HG02885 (cell line): ENCODE results near the gene GRM5.
"Not testable (repeated sequence)": the region's sequence is repeated elsewhere in the genome, so short reads cannot be mapped to it uniquely, and the experiment has no call there.

Experiments used
- ATAC-seq: cut with Tn5 transposase; IDR thresholded peaks from one replicate; pipeline ENCODE4 v1.9.1; 2021; ENCODE audit warnings: mild to moderate bottlenecking; ENCODE audit not compliant: unreplicated experiment, poor library complexity

The GRM5 gene

DNA sequence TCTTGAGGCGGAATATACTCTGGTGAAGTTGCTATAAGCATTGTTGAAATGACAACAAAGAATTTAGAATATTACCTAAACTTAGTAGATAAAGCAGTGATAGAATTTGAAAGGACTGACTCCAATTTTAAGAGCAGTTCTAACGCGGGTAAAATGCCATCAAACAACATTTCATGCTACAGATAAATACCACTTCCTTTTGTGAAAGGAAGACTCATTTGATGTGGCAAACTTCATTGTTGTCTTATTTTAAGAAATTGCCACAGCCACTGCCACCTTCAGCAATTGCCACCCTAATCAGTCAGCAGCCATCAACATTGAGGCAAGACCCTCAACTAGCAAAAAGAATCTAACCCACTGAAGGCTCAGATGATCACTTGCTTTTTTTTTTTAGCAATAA lies 220.8 kb downstream of the GRM5 start:
- not testable (repeated sequence) for ATAC-seq

DNA sequence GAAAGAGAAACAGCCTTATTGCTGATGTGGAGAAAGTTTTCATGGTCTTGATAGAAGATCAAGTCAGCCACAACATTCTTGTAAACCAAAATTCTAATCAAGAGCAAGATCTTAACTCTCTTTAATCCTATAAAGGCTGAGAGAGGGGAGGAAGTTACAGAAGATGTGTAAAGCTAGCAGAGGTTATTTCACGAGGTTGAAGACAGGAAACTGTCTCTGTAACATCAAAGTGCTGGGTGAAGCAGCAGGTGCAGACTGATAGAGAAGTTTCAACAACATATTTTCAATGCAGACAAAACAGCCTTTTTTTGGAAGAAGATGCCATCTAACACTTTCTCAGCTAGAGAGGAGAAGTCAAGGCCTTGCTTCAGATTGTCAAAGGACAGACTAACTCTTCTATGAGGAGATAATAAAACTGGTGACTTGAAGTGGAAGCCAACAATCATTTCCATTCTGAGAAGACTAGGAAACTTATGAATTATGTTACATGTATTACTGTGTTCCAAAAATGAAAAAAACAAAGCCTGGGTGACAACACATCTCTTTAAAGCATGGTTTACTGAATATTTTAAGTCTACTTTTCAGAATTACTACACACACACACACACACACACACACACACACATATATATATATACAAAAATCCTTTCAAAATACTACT lies 221.9 kb downstream of the GRM5 start:
- not testable (repeated sequence) for ATAC-seq

DNA sequence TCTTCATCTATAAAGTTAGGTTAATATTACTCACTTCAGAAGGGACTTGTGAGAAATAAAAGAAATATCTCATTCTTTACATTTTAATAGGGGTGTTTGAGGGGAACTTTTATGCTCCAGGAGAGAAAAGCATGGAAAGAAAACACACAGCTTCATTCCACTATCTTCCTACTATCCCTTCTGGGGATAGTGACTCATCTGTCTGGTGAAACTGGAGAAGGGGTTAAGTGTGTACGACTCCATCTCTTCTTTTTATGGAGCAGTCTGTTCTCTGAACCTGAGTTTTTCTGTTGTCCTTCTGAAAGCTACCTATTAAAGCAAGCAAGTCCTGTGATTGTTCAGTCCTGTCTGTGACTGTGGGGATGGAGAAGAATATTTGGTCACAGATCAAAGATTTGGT lies 227.6 kb downstream of the GRM5 start:
- not testable (repeated sequence) for ATAC-seq

DNA sequence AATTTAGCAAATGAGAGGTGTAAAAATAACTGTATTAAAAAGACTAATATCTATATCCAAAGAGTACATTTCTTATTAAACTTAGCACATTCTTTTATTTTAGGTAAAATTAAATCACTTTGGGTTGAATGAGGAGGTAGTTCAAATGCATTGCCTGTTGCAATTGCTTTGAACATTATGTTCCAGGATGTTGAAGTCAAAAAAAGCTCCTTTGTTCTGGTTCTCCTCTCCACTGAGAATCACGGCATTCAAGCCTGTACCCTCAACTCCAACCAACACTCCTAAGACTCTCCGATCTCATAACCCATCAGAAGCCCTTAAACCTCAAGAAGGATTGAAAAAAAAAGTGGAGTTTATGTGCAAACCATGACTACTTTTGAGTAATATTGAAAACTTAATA lies 230.1 kb downstream of the GRM5 start:
- ATAC-seq: not testable (repeated sequence)

DNA sequence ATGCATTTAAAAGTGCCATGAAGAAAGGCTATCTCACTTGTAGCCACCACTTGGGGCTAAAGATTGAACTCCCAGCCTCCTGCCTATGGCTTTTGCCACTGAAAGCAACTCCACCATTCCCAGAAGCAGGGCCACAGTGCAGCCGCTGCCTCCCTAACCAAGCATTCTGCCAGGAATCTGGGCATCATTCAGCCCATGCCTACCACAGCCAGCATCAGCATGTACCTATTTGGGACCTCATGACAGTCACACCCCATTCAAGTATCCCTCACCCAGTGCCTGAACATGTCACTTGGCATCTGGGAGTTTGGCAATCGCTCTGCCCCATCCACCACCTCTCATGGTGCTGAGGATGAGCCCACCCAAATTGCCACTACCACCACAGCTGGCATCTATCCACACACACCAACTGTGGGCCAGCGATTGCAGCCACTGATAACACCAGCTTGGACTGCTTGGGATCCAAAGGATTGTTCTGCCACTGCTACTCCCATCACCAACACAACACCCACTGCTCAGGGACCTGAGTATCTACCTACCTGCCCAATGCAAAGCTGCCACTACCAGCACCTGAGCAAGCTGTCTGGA lies 234.4 kb downstream of the GRM5 start:
- no peak for ATAC-seq

DNA sequence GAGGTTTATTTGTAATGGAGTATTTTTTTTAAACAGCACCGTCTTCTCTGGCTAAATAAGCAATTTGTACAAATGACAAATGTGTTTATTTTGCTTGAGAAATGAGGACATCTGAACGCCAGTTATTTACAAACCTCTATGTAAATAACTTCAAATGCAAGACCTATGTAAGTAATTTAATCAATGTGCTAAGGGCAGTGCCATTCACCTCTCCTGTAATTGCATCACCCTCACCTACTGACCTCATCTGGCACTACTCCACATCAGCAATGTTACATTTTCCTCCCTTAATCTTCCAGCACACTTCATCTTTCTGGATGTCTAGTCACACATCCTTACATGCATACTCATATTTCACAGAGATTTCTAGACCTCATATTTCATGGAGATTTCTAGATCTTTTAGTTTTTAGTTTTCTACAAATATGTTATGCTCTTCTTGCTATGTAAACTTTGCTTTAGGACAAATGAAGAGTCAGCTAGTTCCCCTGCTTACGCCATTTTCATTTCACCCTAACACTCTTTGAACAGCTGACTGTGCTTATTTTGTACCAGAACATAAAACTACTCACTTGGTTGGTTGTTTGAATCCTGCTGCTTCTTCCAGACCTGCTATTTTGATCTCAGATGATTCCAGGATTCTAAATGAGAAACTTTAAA lies 238.6 kb downstream of the GRM5 start:
- no peak for ATAC-seq

DNA sequence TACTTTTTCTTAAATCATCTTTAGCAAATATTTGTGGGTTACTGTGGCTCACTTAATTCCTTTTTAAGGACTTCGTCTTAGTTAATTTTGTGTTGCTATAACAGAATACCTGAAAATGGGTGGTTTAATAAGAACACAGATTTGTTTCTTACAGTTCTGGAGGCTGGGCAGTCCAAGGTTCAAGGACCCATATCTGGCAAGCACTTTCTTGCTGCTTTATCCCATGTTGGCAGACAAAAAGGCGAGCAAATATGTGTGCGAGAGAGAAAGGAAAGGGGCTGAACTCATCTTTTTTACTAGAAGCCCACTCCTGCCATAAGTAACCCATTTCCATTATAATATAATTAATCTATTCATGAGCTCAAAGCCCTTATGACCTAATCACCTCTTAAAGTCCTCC lies 246.2 kb downstream of the GRM5 start:
- no peak for ATAC-seq

DNA sequence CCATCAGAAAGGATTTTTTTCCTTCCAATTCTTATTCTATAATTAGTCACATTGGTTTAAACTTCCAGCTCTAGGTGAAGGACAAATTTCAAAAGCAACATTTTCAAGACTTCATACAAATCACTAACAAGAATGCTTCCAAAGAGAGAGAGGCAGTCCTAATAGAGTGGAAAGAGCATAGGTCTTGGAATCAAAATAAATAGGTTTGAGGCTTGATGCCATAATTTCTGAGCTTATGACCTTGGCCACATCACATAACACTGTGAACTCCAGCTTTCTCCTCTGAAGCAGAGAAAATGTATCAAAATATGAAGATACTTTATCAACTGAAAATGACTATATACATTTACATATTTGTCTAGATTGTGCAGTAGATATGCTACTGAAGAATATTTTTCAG lies 246.8 kb downstream of the GRM5 start:
- ATAC-seq: no peak

DNA sequence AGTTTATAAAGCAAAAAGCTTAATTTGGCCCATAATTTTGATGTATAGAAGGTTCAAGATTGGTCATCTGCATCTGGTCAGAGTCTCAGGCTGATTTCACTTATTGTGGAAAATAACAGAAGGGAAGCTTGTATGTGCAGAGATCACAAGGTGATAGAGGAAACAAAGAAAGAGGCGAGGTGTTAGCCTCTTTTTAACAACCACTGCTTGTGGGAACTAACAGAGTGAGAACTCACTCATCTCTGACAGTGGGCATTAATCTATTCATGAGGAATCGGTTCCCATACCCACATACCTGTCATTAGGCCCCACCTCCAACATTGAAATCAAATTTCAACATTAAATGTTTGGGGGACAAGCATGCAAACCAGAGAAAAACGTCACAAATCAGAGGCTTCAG lies 250.3 kb downstream of the GRM5 start:
- ATAC-seq: no peak

DNA sequence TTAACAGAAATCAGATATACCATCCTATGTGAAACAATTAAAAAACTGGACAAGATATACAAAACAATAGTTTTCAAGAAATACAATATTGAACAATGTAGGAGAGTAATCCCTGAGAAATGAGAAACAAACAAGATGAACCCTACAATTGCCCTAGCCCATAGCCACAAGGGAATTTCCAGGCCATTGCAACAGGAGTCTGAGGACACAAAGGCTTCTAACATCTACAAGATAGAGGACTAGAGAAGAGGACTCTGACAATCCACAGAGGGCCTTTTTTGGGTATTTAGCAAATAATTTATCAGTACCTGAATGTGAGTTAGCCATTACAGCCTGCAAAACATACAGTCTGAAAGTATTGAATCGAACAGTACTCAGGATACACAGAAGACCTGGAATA lies 251.7 kb downstream of the GRM5 start:
- peak; percentile 32 for ATAC-seq

DNA sequence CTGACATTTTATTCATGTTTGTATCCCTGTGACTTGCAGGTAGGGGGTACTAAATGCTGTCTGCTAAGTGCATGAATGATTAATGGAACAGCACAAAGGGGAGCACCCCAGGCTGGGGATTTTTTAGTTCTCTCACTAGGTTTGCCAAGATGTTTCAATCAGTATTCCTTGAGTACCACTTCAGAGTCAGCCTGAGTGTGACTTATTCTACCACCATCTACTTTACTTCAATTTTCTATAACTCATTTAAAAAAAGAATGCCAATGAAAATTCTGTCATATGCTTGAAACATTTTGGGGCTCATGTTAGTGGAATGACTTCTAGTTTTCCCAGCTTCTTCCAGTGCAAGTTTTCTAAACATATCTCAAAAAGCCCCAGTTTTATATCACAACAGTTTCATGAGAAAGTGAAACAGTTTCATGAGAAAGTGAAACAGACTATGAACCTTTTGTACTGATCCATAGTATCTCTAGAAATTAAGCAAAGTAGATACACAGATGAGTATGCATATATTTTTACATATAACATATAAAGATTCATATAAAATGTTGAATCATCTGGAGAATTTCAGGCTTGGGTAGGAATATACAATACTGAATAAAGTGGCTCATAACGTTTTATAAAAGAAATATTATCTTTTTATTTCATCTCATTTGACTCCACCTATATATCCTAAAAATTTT lies 252.4 kb downstream of the GRM5 start:
- peak; percentile 93 for ATAC-seq

DNA sequence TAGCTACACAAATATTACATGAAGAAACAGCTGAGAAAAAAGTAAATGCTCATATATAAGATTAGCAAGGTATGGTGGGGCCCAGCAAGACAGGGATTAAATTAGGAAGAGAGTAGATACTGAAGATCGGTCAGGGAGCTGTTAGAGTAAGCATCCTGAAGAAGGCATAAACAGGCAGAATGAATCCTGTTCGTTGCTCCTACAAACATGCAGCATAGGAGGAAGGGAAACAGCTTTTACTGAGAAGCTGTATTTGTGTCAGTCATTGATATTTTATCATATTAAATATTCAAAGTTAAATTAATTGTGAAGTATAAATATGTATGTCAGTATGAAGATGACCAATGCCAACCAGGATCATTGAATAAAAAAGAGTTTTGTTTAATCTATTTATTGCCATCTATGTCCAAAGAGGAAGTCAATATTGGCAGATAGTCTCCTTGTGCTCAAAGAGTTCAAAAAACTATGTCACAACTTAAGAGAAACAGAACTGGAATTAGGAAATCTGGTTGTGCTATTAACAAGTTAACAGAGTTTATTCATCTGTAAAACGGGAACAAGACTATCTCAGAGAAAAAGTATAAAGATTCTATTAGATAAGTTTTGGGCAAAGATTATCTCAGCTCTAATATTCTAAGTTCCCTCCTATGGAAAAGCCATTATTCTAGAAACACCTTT lies 255.2 kb downstream of the GRM5 start:
- no peak for ATAC-seq

DNA sequence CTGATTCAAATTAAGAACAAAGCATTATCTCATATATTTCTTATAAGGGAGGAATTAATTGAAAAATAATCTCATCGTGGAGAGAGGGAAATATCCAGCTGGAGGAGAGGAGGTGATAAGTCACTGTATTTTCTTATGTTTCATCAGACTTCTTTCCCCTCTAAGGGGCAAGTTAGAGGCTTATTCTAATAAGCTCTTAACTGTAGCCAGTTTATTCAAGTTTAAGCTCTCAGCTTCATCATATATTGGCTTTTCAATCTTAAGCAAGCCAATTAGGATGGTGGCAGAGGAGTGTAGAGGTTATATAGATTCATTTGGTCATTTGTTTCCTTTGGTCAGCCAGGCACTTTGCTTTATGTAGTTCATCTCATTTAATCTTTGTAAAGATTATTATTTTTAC lies 256.7 kb downstream of the GRM5 start:
- no peak for ATAC-seq

DNA sequence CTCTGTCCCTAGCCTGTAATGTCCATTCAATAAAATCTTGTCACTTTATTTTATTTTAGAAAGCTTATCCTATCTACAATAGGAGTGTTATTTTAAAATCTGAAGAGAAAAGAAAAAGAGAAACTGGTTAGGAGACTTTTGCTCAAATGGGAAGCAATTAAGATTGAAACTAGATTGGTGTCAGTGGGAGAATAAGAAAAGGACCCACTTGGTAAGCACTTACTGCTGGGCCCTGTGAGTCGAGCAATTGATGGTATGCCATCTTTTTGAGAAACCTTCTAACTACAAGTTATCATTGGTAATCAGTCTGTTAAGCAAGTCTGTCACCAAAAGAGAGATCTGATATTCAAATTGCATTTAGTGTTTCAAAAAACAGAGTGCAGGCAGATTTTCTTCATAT lies 258.4 kb downstream of the GRM5 start:
- ATAC-seq: no peak

DNA sequence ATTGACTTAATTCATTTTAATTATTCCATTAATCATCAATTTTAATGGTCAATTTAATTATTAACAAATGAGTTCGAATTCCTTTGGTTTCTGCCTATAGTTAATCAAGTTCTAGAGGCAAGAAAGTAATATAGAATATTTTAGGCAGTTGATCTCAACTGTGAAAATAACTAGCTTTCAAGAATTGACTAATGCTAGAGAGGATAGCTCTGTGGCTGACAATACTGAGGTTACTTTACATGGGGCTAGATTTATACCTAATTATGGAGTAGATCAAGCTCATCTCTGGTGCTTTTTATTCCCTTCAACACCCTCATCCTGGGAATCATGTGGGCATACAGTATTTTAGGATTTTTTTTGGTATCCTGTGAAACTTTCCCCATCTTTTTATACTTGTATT lies 259.4 kb downstream of the GRM5 start:
- ATAC-seq: peak; percentile 54

DNA sequence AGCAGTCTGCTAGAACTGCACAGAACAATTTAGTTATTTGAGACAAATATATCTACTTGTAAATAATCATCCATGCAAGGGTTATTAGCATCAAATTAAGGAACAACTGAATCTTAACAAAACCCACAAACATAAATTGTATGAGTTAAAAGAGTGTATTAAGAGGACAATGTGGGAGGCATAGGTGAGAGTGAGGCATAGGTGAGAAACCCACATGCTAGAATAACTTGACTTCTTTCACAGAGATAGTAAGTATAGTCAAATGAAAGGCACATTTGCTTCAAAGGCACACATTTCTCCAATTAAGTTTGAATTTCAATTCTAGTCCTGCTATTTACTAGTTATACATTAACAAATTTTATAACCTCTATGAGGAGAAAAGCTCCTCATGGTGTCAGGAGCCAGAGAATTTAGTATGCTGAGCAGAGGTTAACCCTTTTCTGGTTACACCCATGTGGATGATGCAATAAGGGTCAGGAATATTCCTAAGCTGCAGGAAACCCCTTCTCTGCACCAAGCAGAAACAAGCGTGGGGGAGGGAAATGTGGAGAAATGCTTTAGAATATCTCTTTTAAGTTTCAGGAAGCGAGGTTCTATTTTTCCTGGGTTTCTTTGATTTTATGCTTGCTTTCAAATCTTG lies 264.2 kb downstream of the GRM5 start:
- no peak for ATAC-seq

DNA sequence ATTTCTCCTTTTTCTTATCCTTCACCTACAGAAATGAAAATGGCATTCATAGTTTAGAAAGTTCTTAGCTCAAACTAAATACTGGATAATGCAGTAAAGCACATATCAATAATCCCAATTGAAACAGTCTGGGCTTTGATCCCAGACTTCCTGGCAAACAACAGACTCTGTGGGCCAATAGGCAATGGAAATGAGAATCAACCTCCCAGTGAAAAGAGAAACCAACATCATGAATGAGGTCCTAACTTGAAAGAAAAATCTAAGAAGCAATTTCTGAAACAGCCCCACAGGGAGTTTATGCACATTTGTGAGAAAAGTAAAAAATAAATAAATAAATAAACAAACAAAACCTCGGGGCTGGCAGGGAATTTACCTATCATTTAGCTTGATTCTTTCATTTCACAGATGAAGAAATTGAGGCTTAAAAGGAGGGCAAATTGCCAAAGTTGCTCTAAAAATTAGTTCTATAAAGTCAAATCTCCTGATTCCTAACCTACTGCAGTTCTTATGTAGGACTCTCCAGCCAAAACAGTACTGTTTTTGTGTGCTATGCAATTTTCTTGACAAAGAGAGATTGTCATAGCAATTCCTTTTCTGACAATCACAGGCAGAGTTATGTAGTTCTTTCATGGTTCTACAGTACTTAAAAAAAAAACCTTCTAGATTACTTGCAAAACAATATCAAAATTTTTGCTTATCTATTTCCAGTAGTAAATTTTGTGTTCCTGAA lies 265.8 kb downstream of the GRM5 start:
- ATAC-seq: no peak

DNA sequence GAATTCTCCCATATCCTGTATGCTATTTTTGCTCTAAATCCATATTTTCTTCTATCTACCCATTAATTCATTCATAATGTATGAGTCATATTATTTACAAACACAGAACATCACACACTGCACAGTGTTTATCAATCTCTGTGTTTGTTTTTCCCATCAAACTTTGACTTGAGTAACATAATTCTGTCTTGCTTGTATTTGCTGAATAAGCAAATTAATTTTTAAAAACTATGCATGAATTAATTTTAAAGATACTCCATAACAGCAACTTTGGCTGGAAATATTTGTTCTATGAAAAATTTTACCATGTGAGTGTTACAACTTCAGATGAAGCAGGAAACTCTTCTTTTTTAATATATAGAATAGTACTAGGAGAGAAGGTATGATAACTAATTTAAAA lies 275.6 kb downstream of the GRM5 start:
- no peak for ATAC-seq

DNA sequence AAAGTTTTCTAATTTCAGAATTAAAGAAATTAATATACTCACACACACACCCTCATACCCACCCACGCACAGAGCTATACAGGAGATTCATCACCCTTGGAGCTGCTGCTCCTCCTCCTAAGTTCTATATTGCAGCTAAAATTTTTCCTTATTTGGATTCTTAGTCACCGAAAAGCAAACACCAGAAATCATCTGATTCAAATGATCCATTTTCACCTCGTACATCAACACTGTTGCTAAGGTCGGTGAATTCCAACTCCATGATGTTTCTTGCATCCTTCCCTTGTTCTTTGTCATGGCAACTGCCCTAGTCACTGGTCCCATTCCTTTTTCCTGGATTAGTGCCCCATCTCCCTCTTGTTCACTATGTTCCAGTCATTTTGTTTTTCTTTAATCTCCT lies 286.2 kb downstream of the GRM5 start:
- no peak for ATAC-seq
